Gastrocnemius medialis (tissue), 4 donors: ENCODE data around the gene BNC2. TPM values are rescaled to one million over a fixed set of nuclear protein-coding genes. Genes with fewer than 3 reads are reported as not detected.

Experiments
- ATAC-seq, 2 donors: fragments of 150-250 bp; one replicate each; pipeline ENCODE4 v1.9.1; 2016
- DNase-seq, 2 donors: peaks; one replicate each; pipeline ENCODE4 v3.0.0-alpha.2; 2019
- H3K27ac ChIP-seq, 4 donors: fragments of 200-600 bp; sonication (generic); 1 replicate in 1 of 4; 2 replicates in 3 of 4; pipeline ENCODE4 v1.5.1; 2016 to 2018; ENCODE audit warnings: mild to moderate bottlenecking in 2 of 4, moderate library complexity in 1 of 4
- H3K27me3 ChIP-seq, 3 donors: fragments of 200-600 bp; sonication (generic) in 2 of 3; 1 replicate in 1 of 3; 2 replicates in 2 of 3; pipeline versions ENCODE4 v1.5.1 to v1.6.0; 2016 to 2019; ENCODE audit warnings: mild to moderate bottlenecking in 1 of 3, moderate library complexity in 1 of 3
- H3K36me3 ChIP-seq, 2 donors: fragments of 200-600 bp; sonication (generic) in 1 of 2; one replicate each; pipeline ENCODE4 v1.5.1; 2017 to 2018
- H3K4me1 ChIP-seq, 2 donors: fragments of 200-600 bp; sonication (generic) in 1 of 2; one replicate each; pipeline ENCODE4 v1.5.1; 2016 to 2017; ENCODE audit warnings: mild to moderate bottlenecking in 2 of 2
- H3K4me3 ChIP-seq, 4 donors: fragments of 200-600 bp; sonication (generic) in 3 of 4; 1 replicate in 1 of 4; 2 replicates in 3 of 4; pipeline ENCODE4 v1.5.1; 2016 to 2019; ENCODE audit warnings: mild to moderate bottlenecking in 2 of 4
- H3K9me3 ChIP-seq, 3 donors: fragments of 200-600 bp; sonication (generic) in 2 of 3; 1 replicate in 1 of 3; 2 replicates in 2 of 3; pipeline ENCODE4 v1.5.1; 2016 to 2019
- CTCF ChIP-seq, 5 experiments: fragments of 450-650 bp in 3 of 5; fragments of 200-600 bp in 2 of 5; sonication (generic) in 2 of 5; IDR thresholded peaks in 4 of 5; conservative IDR thresholded peaks in 1 of 5; 1 replicate in 4 of 5; 2 replicates in 1 of 5; pipeline ENCODE4 v1.5.1; 2016 to 2019; ENCODE audit warnings: antibody characterized with exemption in 5 of 5, mild to moderate bottlenecking in 3 of 5, moderate library complexity in 3 of 5
- POLR2A ChIP-seq, 2 donors: fragments of 450-650 bp; IDR thresholded peaks; one replicate each; pipeline ENCODE4 v1.6.1; 2017; ENCODE audit warnings: antibody characterized with exemption in 2 of 2, mild to moderate bottlenecking in 2 of 2, moderate library complexity in 2 of 2
- in situ Hi-C, 4 donors: fragments of 200-750 bp; cut with MboI; loops; one replicate each; pipeline versions ENCODE4 v1.15.0 to v1.8.0; 2017; ENCODE audit warnings: low sequenced_read_pairs in 4 of 4
- intact Hi-C: fragments of 100-400 bp; cut with DNase I; formaldehyde crosslinking; loops from one replicate; pipeline ENCODE4 v1.15.1; 2023; ENCODE audit warnings: low total_unique reads
- total RNA-seq, 4 donors: library from RNA; depleted of rRNA; stranded (reverse); fragments of >200 nt; gene quantifications; one replicate each; pipeline versions ENCODE4 v1.1.0 to v1.2.3, GENCODE V29; 2016

The BNC2 gene
- total RNA-seq, 4 donors from 2014 or later: 40.9 to 122 (median 68.7) TPM

GRCh38 chr9:16866587-16866986, 3.9 kb downstream of the BNC2 start:
- Histone ChIP-seq H3K4me3 (peak overlapping the region in 2 of 4 donors; percentile 17 to 35), H3K4me1 (peaks cover 6 to 22% of the 10 kb centered on the region in 2 donors), H3K9me3 (no peaks in the 10 kb centered on the region), H3K27me3 (peaks cover 0 to 4% (median 0%) of the 10 kb centered on the region in 3 donors), H3K36me3 (no peaks in the 10 kb centered on the region), H3K27ac (peak overlapping the region; percentile 80 to 90 (median 84))
- DNase-seq (no peak), ATAC-seq (no peak)
- in situ Hi-C loops (loop anchor here in 1 of 4 donors (5.0 to 10.0 kb wide), 2 partner anchors 144 to 242 kb away; no protein-coding TSS in a partner anchor), intact Hi-C loops (loop anchor here (5.0 to 10.0 kb wide), 4 partner anchors 151 to 672 kb away; partner anchors contain the start of gene CNTLN)
- TF ChIP-seq CTCF (IDR thresholded peaks at IDR 0.05 in 4 of 5, conservative IDR thresholded peaks at IDR 0.05 in 1 of 5) (no peak), POLR2A (IDR thresholded peaks at IDR 0.05) (peak in 1 of 2 donors; percentile 9)

GRCh38 chr9:16864649-16865434, 5.6 kb downstream of the BNC2 start:
- Histone ChIP-seq H3K4me1 (peaks cover 6 to 26% of the 10 kb centered on the region in 2 donors), H3K27me3 (no peaks in the 10 kb centered on the region), H3K9me3 (no peaks in the 10 kb centered on the region), H3K36me3 (no peaks in the 10 kb centered on the region), H3K27ac (peak overlapping the region; percentile 32 to 90 (median 74)), H3K4me3 (peak overlapping the region in 2 of 4 donors; percentile 27 to 33)
- in situ Hi-C loops (loop anchor here in 1 of 4 donors (5.0 to 10.0 kb wide), 2 partner anchors 143 to 240 kb away; no protein-coding TSS in a partner anchor), intact Hi-C loops (loop anchor here (5.0 to 10.0 kb wide), 4 partner anchors 152 to 670 kb away; partner anchors contain the start of gene CNTLN)
- ATAC-seq: peak in 1 of 2 donors; percentile 16
- TF ChIP-seq POLR2A (IDR thresholded peaks at IDR 0.05) (no peak), CTCF (IDR thresholded peaks at IDR 0.05 in 4 of 5, conservative IDR thresholded peaks at IDR 0.05 in 1 of 5) (no peak)
- DNase-seq: no peak

- H3K27me3 ChIP-seq: no peaks in the 10 kb centered on the region
- intact Hi-C loops (no loop called here), in situ Hi-C loops (no loop called here)
- H3K36me3 ChIP-seq: no peaks in the 10 kb centered on the region
- H3K27ac ChIP-seq: no peak overlapping the region
- no peaks in the 10 kb centered on the region for H3K4me1 ChIP-seq
- no peak for TF ChIP-seq POLR2A (IDR thresholded peaks at IDR 0.05)
- TF ChIP-seq CTCF (IDR thresholded peaks at IDR 0.05 in 4 of 5, conservative IDR thresholded peaks at IDR 0.05 in 1 of 5): no peak
- ATAC-seq: no peak
- no peaks in the 10 kb centered on the region for H3K9me3 ChIP-seq
- no peak overlapping the region for H3K4me3 ChIP-seq
- DNase-seq: no peak
These were observed 22.3 kb downstream of the BNC2 start for GRCh38 chr9:16848179-16848578.

- intact Hi-C loops (no loop called here), in situ Hi-C loops (no loop called here)
- no peaks in the 10 kb centered on the region for H3K36me3 ChIP-seq
- no peak overlapping the region for H3K4me3 ChIP-seq
- H3K27me3 ChIP-seq: no peaks in the 10 kb centered on the region
- H3K4me1 ChIP-seq: no peaks in the 10 kb centered on the region
- ATAC-seq (no peak), DNase-seq (no peak)
- no peak overlapping the region for H3K27ac ChIP-seq
- TF ChIP-seq CTCF (IDR thresholded peaks at IDR 0.05 in 4 of 5, conservative IDR thresholded peaks at IDR 0.05 in 1 of 5) (no peak), POLR2A (IDR thresholded peaks at IDR 0.05) (no peak)
- H3K9me3 ChIP-seq: no peaks in the 10 kb centered on the region
These were observed 23.5 kb downstream of the BNC2 start for GRCh38 chr9:16846986-16847385.
